Glomerular visceral epithelial cell (primary cell): ENCODE data around the gene SEC24C.
A peak's percentile ranks its signal among the peaks of the same experiment; 100 is the strongest.
"Not testable (repeated sequence)": the region's sequence is repeated elsewhere in the genome, so short reads cannot be mapped to it uniquely, and the experiment has no call there.

Source experiments
- DNase-seq: peaks from one replicate; pipeline ENCODE4 v3.0.0-alpha.2; 2016; ENCODE audit errors: extremely low spot score

Gene SEC24C

DNA sequence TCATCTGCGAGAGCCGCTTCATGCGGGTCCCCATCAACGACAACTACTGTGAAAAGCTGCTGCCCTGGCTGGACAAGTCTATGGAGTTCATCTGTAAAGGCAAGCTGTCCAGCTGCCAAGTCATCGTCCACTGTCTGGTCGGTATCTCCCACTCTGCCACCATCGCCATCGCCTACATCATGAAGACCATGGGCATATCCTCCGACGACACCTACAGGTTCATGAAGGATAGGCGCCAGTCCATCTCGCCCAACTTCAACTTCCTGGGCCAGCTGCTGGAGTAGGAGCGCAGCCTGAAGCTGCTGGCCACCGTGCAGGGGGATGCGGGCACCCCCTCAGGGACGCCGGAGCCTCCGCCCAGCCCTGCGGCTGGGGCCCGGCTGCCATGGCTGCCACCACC lies 11.7 kb upstream of the SEC24C start:
- no peak for DNase-seq

GRCh38 chr10:73732931-73733623 lies 11.1 kb upstream of the SEC24C start:
- no peak for DNase-seq

GRCh38 chr10:73734028-73734720 lies 10.0 kb upstream of the SEC24C start:
- no peak for DNase-seq

DNA sequence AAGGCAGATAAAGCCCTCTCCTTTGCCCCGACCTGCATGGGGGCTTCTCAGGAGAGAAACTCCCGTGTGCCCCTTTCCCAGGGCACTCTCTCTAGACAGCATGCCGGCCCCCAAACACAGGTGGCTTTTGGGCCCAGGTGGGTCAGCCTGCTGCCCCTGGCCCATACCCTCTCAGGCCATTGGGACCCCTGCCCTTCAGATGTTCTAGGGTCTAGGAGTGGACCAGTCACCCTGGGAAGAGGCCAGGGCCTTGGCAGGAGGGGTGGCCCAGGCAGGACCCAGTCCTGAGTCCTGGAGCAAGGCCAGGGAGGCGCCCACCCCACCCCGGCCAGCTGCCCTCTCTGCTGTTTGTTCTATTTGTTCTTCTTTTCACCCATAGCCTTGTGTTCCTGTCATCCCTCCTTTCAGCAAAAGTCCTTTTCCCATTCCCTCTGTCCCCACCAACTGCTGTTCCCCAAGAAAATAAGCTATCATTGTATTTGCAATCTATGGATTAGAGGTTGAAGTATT lies 9.3 kb upstream of the SEC24C start:
- DNase-seq, result no peak

- not testable (repeated sequence) for DNase-seq
These were observed 3.5 kb upstream of the SEC24C start for GRCh38 chr10:73740501-73741254.

GRCh38 chr10:73742454-73742734 lies 1.8 kb upstream of the SEC24C start:
- DNase-seq, result no peak

DNA sequence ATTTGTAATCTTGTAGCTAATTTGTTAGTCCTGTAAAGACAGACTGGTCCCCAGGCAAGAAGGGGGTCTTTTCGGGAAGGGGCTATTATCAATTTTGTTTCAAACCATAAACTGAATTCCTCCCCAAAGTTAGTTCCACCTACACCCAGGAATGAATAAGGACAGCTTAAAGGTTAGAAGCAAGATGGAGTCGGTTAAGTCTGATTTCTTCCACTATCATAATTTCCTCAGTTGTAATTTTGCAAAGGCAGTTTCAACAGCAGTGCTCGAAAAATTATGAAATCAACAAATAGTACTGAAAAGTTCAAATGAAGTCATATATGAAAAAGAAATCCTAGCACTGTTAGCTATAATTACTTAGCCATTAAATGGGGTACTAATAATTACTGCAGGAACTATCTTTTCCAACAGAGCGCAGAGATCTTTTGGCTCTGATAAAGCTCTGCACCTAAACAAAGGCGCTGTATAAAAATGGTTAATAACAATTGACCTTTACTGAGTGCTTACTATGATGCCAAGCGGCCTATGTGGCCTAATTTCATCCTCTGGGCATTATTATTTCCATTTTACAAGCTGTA lies 756 bp upstream of the SEC24C start:
- no peak for DNase-seq

DNA sequence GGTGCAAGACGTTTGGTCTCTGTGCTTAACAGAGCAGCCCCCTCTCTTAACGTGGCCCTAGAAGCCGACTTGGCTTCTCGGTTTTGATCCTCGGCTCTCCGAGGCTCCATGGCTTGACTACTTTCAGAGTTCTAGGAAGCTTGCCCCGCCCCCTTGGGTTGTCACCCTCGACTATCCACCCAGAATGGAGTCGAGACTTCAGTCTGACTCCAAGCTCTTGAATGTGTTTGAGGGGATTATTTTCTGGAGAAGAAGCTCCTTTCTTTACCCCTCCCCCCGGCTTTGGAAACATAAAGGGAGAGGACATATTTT lies 448 bp downstream of the SEC24C start:
- DNase-seq, result peak; percentile 56

DNA sequence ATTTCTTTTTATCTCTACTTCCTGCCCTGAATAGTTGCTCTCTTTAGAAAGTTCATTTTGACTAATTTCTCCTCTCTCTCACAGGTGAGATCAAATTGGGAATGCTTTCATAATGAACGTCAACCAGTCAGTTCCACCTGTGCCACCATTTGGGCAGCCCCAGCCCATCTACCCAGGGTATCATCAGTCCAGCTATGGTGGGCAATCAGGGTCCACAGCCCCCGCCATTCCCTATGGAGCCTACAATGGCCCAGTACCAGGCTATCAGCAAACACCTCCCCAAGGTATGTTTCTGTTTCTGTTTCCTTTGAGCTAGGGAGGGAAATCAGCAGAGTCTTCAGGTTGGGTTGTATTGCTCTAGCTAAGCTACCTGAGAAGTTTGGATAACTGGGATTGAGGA lies 2.5 kb downstream of the SEC24C start:
- DNase-seq, result no peak

DNA sequence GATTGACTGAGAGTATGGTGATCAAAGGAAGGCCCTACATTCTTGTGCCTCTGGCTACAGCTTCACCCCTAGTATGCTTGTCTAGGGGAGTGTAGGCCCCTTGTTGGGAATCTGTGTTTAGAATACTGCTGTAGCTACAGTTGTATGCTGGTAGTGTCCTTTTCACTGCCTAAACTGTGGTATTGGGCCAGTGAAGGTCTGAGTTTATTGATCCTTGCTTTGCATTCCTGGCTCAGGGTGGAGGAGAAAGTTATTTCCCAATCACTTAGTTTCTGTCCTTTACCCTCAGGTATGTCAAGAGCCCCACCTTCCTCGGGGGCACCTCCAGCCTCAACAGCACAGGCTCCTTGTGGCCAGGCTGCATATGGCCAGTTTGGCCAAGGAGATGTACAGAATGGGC lies 6.6 kb downstream of the SEC24C start:
- DNase-seq, result no peak

DNA sequence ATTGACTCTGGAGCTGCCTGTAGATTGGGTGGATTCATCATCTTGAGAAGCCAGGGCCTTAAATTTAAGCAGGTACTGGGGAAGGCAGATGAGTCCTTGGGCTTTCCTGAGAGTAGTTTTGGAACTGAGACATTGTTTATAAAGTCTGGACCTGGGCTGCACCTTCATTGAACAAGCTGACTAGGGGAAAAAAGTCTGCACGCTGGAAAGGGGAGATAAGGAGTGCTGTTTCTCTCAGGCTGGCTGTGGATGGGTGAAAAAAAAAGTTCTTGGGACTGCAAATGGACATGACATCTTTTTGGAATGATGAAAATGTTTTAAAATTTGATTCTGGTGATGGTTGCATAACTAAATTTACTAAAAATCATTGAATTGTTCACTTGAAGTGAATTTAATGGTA lies 12.0 kb downstream of the SEC24C start:
- DNase-seq, result no peak

DNA sequence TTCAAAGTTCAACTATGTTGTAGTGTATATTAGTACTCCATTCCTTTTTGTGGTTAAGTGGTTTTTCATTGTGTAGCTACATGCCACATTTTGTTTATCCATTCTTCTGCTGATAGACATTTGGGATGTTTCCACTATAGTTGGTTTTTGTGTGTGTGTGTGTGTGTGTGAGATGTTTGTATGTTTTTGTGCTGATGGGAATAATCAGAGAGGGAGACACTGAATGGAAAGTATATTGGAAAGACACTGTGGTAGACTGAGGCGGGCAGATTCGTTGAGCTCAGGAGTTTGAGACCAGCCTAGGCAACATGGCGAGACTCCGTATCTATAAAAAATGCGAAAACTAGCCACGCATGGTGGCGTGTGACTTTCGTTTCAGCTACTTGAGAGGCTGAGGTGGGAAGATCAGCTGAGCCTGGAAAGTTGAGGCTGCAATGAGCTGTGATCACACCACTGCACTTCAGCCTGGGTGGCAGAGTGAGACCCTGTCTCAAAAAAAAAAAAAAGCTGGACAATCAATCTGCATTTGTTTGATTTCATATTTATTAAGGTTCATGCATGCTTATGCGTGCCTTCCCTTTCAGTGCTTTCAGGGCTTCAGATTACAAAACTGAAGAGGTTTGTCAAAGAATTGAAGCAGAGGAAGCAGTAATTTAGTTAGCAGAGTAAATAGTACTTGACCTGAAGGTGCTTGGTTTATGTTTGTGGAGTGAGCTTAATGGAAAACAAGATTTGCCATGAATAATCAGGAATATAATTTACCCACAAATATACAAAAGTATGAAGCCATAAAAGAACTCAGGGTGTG lies 14.7 kb downstream of the SEC24C start:
- no peak for DNase-seq

DNA sequence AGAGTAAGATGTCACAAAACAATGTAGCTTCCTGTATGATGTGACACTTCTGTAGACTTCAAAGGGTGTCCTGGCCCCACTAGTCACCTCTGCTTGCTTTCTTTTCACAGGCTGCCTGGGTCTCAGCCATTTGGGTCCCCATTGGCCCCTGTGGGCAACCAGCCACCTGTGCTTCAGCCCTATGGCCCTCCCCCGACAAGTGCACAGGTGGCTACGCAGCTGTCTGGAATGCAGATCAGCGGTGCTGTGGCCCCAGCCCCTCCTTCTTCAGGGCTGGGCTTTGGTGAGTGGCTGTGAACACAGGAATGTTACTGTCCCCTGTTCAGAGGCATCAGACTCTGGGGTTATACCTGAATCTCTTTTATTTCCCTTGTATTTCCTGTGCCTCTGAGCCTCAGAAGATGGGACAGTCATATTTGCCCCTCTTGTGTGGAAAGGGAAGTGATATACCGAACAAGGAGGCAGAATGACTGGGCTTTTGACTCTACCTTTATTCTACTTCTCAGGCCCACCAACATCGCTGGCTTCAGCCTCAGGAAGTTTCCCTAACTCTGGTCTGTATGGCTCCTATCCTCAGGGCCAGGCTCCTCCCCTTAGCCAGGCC lies 15.4 kb downstream of the SEC24C start:
- no peak for DNase-seq

DNA sequence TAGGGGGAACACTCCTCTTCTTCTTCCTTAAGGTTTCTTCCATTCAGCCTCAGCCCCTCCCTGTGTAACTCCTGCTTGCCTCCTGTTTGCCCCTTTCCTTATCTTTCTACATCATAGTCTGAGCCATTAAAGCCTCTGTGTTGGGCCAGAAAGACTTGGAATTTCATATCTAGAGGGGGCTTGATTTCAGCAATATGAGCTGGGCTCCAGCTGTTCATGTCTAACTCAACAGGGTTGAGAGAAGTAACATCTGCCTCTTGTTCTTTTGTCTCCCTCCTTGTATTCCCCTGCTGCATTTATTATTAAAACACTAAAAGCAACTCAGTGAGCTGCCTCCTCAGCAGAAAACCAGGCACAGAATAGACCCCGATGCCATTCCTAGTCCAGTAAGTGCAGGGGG lies 17.6 kb downstream of the SEC24C start:
- DNase-seq, result no peak

- DNase-seq, result peak; percentile 29
These were observed 18.7 kb downstream of the SEC24C start for GRCh38 chr10:73762915-73763314.

GRCh38 chr10:73763343-73763742 lies 19.2 kb downstream of the SEC24C start:
- no peak for DNase-seq

- DNase-seq, result no peak
These were observed 20.9 kb downstream of the SEC24C start for GRCh38 chr10:73765066-73765465.

DNA sequence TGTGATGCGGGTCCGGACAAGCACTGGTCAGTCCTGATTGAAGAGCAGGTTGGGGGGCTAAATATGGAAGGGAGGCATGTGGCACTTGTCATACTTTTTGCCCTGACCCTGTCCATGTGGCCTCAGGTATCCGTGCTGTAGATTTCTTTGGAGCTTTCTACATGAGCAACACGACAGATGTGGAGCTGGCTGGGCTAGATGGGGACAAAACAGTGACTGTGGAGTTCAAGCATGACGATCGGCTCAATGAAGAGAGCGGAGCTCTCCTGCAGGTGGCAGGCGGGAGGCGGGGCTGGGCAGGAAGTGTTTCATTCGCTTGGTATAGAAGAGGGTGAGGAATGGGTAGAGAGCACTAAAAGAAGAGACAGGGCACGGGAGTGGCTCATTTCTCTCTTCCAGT lies 24.7 kb downstream of the SEC24C start:
- no peak for DNase-seq

DNA sequence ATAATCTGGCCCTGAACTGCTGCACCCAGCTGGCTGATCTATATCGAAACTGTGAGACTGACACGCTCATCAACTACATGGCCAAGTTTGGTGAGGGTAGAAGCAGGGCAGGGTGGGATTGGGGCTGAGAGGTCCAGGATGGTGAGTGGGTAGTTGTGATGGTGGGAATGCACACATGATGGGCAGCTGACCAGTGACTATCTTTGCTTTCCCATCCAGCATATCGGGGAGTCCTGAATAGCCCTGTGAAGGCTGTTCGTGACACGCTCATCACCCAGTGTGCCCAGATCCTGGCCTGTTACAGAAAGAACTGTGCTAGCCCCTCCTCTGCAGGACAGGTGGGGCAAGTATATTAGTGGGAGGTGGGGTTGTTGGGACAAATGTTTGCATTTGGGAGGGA lies 25.2 kb downstream of the SEC24C start:
- DNase-seq, result no peak

DNA sequence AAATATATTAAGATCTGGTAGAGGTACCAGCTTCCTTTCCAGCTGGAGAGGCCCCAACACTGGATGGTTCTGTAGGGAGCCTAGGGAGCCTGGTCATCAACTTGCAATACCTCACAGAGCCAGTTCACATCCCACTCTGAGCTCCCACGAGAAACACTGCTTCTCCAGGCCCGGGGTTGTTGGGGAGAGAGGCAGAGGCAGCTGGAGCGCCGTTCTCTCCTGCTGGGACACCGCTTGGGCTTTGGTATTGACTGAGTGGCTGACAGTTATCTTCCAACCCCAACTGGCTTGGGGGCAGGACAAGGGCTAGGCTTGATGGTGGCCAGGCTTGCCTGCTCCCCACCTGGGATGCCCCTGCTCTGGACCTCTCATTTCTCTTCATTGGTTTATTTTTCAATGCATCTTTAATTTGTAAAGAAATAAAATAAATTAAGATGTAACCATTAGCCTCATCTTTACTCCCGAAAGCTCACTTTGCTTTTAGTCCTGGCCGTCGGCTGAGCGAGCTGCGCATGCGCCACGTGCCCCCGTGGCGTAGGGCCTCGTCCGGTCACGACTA lies 27.6 kb downstream of the SEC24C start:
- no peak for DNase-seq
